Measurements from ENCODE around the gene KRT3. TPM values are rescaled to one million over a fixed set of nuclear protein-coding genes. Genes with fewer than 3 reads are reported as not detected.

The KRT3 gene
- polyA plus RNA-seq, 2 donors: 1.9 to 2.4 TPM

DNA sequence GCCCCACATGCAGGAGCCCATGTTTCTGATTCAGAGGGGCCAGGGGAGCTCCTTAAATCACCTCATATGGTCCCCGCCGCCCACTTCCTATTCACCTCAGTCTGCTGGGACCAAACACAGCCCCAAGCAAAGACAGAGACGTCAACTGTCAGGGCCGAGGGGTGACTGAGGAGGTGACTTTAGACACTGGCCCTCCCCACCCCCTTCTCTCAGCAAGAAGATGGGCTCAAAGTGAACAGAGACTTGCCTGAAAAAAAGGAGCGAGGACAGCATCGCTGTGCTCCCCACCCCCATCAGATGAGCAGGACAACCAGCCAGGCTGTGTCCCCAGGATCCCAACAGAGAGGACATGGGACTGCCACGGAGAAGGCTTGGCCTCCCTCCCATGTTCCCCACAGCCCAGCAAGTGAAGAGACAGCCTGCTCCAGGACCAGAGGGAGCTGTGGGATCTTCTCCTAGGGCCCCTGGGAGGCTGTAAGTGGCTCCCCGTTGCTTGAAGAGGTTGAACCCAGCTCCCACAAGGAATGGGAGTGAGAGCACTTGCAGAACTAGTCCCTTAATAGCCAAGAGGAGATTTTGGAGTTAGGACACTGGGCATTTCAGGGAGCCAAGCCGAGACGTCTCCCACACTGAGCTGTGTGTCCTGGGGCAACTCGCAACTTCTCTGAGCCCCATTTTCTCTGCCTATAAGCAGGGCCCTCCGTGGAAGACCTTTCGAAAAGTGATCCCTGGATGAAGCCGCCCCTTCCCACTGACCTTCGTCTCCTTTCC is 39.5 kb upstream of the KRT3 start:
- H3K27me3 ChIP-seq (ENCODE audit: control insufficient read depth in 1 of 2, insufficient read depth in 2 of 2, low read length in 2 of 2): no peaks in the 10 kb centered on the region
- 84 to 88% methylated on average over 15 of the region's 15 CpGs for WGBS, 2 donors
- H3K4me3 ChIP-seq (ENCODE audit: low read depth in 1 of 2, low read length in 2 of 2): no peak overlapping the region
- no peaks in the 10 kb centered on the region for H3K36me3 ChIP-seq (ENCODE audit: control insufficient read depth in 2 of 2, insufficient read depth in 2 of 2, low read length in 1 of 2)
- no peaks in the 10 kb centered on the region for H3K4me1 ChIP-seq (ENCODE audit: control insufficient read depth in 2 of 2, insufficient read depth in 2 of 2, low read length in 1 of 2)
- H3K27ac ChIP-seq (ENCODE audit: low read depth in 2 of 2, low read length in 1 of 2): no peak overlapping the region
- H3K9me3 ChIP-seq (ENCODE audit: control insufficient read depth in 2 of 2, insufficient read depth in 1 of 2, low read depth in 1 of 2, low read length in 1 of 2): no peaks in the 10 kb centered on the region

DNA sequence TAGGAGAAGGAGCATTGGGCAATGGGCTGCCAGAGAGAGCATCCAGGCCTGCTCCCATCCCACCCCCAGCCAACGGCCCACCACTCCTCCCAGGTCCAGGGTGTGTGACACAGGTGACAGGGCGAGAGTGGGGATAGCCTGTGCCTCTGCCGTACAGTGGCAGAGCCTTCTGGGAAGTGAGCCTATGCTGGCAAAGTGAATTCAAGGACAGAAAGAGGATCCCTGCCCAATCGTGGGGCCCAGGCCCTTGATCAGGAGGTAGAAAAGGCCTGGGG is 38.7 kb upstream of the KRT3 start:
- no peaks in the 10 kb centered on the region for H3K27me3 ChIP-seq (ENCODE audit: control insufficient read depth in 1 of 2, insufficient read depth in 2 of 2, low read length in 2 of 2)
- H3K4me3 ChIP-seq (ENCODE audit: low read depth in 1 of 2, low read length in 2 of 2): no peak overlapping the region
- H3K4me1 ChIP-seq (ENCODE audit: control insufficient read depth in 2 of 2, insufficient read depth in 2 of 2, low read length in 1 of 2): no peaks in the 10 kb centered on the region
- H3K9me3 ChIP-seq (ENCODE audit: control insufficient read depth in 2 of 2, insufficient read depth in 1 of 2, low read depth in 1 of 2, low read length in 1 of 2): no peaks in the 10 kb centered on the region
- H3K27ac ChIP-seq (ENCODE audit: low read depth in 2 of 2, low read length in 1 of 2): no peak overlapping the region
- WGBS, 2 donors: 66 to 69% methylated on average over 4 of the region's 4 CpGs
- H3K36me3 ChIP-seq (ENCODE audit: control insufficient read depth in 2 of 2, insufficient read depth in 2 of 2, low read length in 1 of 2): no peaks in the 10 kb centered on the region

DNA sequence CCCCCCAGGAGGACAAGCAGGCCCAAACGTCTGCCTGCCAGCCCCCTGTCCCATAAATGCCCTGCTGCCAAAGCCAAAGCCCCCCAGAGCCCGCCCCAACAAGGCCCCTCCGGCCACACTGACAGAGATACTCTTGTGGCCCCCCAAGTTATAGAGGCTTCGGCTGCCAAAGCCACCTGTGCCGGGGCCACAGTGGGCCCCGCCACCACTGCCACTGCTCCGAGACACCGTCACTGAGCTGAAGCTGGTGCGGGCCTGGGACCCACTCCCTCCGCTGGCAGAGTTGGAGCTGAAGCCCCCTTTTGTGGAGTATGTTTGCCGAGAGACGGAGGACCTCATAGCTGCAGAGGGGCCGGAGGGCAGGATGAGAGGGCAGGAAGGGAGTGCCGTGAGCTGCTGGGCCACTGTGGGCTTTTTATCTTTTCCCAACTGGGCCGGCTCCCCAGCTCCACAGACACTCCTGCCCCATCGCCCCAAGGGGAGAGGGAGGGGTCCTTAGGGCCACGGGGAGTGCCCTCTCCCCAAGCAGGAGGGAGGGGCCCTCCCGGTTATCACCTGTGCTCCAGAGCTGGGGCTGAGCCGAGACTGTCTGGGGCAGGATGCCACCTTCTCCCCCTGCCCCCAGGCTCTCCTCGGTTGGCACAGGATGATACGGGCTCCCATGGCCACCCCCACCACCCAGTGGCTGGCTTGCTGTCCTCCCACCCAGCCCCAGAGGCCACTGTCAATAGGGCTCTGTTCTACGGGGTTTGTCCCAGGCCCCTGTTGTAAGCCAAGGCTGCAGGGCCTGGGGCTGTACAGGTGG is 38.2 kb upstream of the KRT3 start, which contains the start of gene KRT79:
Gene KRT79, minus strand, starts transcription at position 390 of the 805 bp plus-strand sequence. Its CDS starts 51 bp downstream, at position 339.
- no peaks in the 10 kb centered on the region for H3K36me3 ChIP-seq (ENCODE audit: control insufficient read depth in 2 of 2, insufficient read depth in 2 of 2, low read length in 1 of 2)
- no peaks in the 10 kb centered on the region for H3K27me3 ChIP-seq (ENCODE audit: control insufficient read depth in 1 of 2, insufficient read depth in 2 of 2, low read length in 2 of 2)
- H3K4me1 ChIP-seq (ENCODE audit: control insufficient read depth in 2 of 2, insufficient read depth in 2 of 2, low read length in 1 of 2): no peaks in the 10 kb centered on the region
- H3K27ac ChIP-seq (ENCODE audit: low read depth in 2 of 2, low read length in 1 of 2): no peak within 1 kb of the TSS
- H3K9me3 ChIP-seq (ENCODE audit: control insufficient read depth in 2 of 2, insufficient read depth in 1 of 2, low read depth in 1 of 2, low read length in 1 of 2): no peaks in the 10 kb centered on the region
- H3K4me3 ChIP-seq (ENCODE audit: low read depth in 1 of 2, low read length in 2 of 2): no peak within 1 kb of the TSS
- 76 to 83% methylated on average over 22 of the region's 22 CpGs for WGBS, 2 donors

DNA sequence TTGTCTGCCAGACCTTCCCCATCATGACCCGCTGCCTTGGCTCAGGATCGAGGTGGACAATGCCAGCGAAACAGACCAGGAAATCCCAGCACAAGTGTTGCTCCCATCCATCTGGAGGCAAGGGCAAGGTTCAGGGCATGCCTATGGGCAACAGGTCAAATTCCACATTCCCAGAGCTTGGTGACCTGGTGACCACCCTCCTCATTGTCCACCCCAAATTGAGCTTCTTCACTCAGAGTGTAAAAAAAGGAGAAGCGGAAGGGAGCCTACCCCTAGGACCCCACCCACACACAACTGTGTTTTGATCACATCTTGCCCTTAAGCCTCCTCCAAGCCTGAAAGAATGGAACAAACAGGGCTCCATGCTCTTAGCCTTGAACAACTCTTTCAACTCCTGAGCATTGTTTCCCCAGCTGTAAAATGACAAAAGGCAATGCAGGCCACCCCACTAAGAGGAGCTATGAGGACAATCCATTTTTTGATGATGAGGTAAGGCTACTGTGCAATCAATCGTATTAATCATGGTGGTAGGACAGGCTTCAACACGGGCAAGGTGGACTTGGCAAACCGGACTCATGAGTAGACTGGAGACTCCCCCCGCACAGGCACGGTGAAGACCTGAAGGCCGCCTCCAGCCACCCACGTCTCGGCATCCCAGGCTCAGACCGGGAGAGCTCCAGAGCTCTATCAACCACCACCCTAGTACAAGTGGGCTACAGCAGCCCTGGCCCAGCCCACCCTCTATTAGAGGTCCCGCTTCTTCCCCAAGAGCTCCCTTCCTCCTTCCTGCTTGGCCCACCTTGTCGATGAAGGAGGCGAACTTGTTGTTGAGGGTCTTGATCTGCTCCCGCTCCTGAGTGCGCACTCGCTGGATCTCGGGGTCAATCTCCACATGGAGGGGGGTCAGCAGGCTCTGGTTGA is 37.3 kb upstream of the KRT3 start:
- Histone ChIP-seq H3K27ac (ENCODE audit: low read depth in 2 of 2, low read length in 1 of 2) (no peak overlapping the region), H3K4me1 (ENCODE audit: control insufficient read depth in 2 of 2, insufficient read depth in 2 of 2, low read length in 1 of 2) (no peaks in the 10 kb centered on the region), H3K9me3 (ENCODE audit: control insufficient read depth in 2 of 2, insufficient read depth in 1 of 2, low read depth in 1 of 2, low read length in 1 of 2) (no peaks in the 10 kb centered on the region), H3K4me3 (ENCODE audit: low read depth in 1 of 2, low read length in 2 of 2) (no peak overlapping the region), H3K36me3 (ENCODE audit: control insufficient read depth in 2 of 2, insufficient read depth in 2 of 2, low read length in 1 of 2) (no peaks in the 10 kb centered on the region), H3K27me3 (ENCODE audit: control insufficient read depth in 1 of 2, insufficient read depth in 2 of 2, low read length in 2 of 2) (no peaks in the 10 kb centered on the region)
- 88 to 92% methylated on average over 20 of the region's 20 CpGs for WGBS, 2 donors

DNA sequence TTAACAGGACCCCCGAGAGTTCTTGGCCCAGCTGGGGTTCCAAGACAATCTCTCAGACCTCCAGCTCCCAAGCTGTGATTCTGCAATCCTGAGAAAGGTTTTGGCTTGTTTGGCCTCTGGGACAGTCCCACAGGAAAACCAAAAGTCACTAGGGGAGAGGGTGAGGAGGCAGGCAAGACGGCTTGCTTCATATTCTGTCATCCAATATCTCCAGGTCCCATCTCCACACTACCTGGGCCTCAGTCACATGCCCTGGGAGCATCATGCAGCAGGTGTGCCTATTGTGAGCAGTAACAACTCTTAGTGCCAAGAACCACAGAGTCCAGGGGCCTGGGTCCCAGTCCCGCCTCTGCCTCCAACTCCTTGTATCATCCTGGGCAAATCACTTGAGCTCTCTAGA is 36.5 kb upstream of the KRT3 start:
- Histone ChIP-seq H3K4me3 (ENCODE audit: low read depth in 1 of 2, low read length in 2 of 2) (no peak overlapping the region), H3K27ac (ENCODE audit: low read depth in 2 of 2, low read length in 1 of 2) (no peak overlapping the region), H3K9me3 (ENCODE audit: control insufficient read depth in 2 of 2, insufficient read depth in 1 of 2, low read depth in 1 of 2, low read length in 1 of 2) (no peaks in the 10 kb centered on the region), H3K36me3 (ENCODE audit: control insufficient read depth in 2 of 2, insufficient read depth in 2 of 2, low read length in 1 of 2) (no peaks in the 10 kb centered on the region), H3K4me1 (ENCODE audit: control insufficient read depth in 2 of 2, insufficient read depth in 2 of 2, low read length in 1 of 2) (no peaks in the 10 kb centered on the region), H3K27me3 (ENCODE audit: control insufficient read depth in 1 of 2, insufficient read depth in 2 of 2, low read length in 2 of 2) (no peaks in the 10 kb centered on the region)
- WGBS, 2 donors: 79% methylated on average over 3 of the region's 3 CpGs

DNA sequence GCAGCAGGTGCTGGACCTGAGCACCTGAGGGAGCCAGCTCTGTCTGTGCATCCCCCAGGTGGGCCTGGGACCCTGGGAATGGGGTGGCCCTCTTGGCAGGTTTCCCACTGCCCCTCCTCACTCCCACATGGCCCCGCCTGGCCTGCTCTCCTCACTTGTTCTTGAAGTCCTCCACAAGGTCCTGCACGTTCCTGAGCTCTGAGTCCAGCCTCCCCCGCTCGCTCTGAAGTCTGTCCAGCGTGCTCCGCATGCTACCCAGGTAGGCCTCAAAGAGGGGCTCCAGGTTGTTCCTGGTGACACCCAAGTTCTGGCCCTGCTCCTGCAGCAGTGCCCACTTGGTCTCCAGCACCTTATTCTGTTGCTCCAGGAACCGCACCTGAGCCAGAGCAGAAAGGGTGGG is 35.3 kb upstream of the KRT3 start:
- H3K27ac ChIP-seq (ENCODE audit: low read depth in 2 of 2, low read length in 1 of 2): no peak overlapping the region
- no peaks in the 10 kb centered on the region for H3K9me3 ChIP-seq (ENCODE audit: control insufficient read depth in 2 of 2, insufficient read depth in 1 of 2, low read depth in 1 of 2, low read length in 1 of 2)
- WGBS, 2 donors: 87 to 91% methylated on average over 7 of the region's 7 CpGs
- no peak overlapping the region for H3K4me3 ChIP-seq (ENCODE audit: low read depth in 1 of 2, low read length in 2 of 2)
- H3K36me3 ChIP-seq (ENCODE audit: control insufficient read depth in 2 of 2, insufficient read depth in 2 of 2, low read length in 1 of 2): no peaks in the 10 kb centered on the region
- H3K27me3 ChIP-seq (ENCODE audit: control insufficient read depth in 1 of 2, insufficient read depth in 2 of 2, low read length in 2 of 2): no peaks in the 10 kb centered on the region
- no peaks in the 10 kb centered on the region for H3K4me1 ChIP-seq (ENCODE audit: control insufficient read depth in 2 of 2, insufficient read depth in 2 of 2, low read length in 1 of 2)

DNA sequence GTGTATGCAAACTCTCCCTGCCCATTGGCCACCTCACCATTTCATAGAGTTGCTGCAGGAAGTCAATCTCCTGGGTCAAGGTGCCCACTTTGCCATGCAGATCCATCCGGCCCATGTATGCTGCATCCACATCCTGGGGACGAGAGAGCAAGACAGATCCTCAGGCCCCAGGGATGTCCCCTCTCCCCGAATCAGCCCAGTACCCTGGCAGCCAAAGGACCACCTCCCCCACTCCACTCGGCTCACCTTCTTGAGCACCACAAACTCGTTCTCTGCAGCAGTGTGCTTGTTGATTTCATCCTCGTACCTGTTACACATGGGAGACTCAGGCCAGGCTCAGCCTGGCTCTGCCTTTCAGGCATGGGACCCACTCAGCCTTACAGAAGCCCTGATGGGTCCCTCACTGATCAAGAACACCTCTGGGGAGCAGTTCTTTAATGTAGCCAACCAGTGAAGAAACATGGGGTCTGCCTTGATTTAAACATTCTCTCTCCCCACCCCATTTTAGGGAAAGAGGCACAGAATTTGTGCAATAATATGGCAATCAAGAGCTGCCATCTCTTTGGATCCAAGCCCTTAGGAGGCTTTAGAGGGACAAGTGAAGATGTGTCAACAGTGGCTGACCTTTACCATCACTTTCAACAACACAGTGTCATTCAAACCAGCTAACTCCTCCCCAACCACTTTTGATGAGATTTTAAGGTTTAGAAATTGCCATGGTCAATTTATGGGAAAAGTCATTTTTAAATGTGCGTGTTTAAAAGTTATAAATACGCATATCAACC is 34.3 kb upstream of the KRT3 start:
- Histone ChIP-seq H3K36me3 (ENCODE audit: control insufficient read depth in 2 of 2, insufficient read depth in 2 of 2, low read length in 1 of 2) (no peaks in the 10 kb centered on the region), H3K27ac (ENCODE audit: low read depth in 2 of 2, low read length in 1 of 2) (no peak overlapping the region), H3K27me3 (ENCODE audit: control insufficient read depth in 1 of 2, insufficient read depth in 2 of 2, low read length in 2 of 2) (no peaks in the 10 kb centered on the region), H3K4me1 (ENCODE audit: control insufficient read depth in 2 of 2, insufficient read depth in 2 of 2, low read length in 1 of 2) (no peaks in the 10 kb centered on the region), H3K4me3 (ENCODE audit: low read depth in 1 of 2, low read length in 2 of 2) (no peak overlapping the region), H3K9me3 (ENCODE audit: control insufficient read depth in 2 of 2, insufficient read depth in 1 of 2, low read depth in 1 of 2, low read length in 1 of 2) (no peaks in the 10 kb centered on the region)
- WGBS, 2 donors: 77 to 86% methylated on average over 8 of the region's 8 CpGs

DNA sequence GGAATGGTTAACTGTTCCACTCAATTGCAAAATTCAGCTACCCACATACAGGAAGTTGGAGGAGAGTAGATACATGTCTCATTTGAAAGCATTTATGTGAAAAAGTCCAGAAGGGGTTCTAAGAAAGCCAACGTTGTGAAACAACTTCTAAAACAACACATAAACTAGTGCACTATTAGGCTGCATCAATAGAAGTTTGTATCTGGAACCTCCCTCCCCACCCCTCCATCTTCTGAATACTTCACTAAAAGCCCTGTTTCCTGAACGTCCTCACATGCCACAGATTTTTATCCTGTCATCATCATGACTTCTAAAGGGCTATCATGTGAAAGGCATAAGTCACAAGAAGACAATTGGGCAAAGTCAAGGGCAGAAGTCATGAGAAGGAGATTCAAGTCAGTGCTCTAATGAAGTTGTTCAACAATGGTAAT is 32.7 kb upstream of the KRT3 start:
- no peaks in the 10 kb centered on the region for H3K36me3 ChIP-seq (ENCODE audit: control insufficient read depth in 2 of 2, insufficient read depth in 2 of 2, low read length in 1 of 2)
- H3K27ac ChIP-seq (ENCODE audit: low read depth in 2 of 2, low read length in 1 of 2): no peak overlapping the region
- 33 to 43% methylated on average over 2 of the region's 2 CpGs for WGBS, 2 donors
- no peak overlapping the region for H3K4me3 ChIP-seq (ENCODE audit: low read depth in 1 of 2, low read length in 2 of 2)
- H3K4me1 ChIP-seq (ENCODE audit: control insufficient read depth in 2 of 2, insufficient read depth in 2 of 2, low read length in 1 of 2): no peaks in the 10 kb centered on the region
- H3K27me3 ChIP-seq (ENCODE audit: control insufficient read depth in 1 of 2, insufficient read depth in 2 of 2, low read length in 2 of 2): no peaks in the 10 kb centered on the region
- no peaks in the 10 kb centered on the region for H3K9me3 ChIP-seq (ENCODE audit: control insufficient read depth in 2 of 2, insufficient read depth in 1 of 2, low read depth in 1 of 2, low read length in 1 of 2)

DNA sequence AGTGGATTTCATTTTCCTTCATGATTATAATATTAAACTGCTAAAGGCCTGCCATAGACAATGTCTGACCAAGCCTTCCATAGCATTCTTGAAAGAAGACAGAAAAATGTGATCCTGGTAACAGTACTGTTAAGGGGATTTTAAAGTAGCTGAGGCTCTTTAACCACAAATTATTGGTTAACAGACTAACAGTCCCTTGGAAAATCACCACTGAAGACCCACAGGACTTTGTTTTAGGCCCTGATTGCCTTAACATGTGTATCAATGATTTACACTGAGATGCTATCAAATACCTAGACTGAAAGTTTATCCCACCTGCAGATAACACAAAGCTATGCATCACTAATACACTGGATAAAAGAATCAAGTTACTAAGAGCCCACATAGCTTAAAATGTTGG is 32.2 kb upstream of the KRT3 start:
- no peak overlapping the region for H3K27ac ChIP-seq (ENCODE audit: low read depth in 2 of 2, low read length in 1 of 2)
- H3K27me3 ChIP-seq (ENCODE audit: control insufficient read depth in 1 of 2, insufficient read depth in 2 of 2, low read length in 2 of 2): no peaks in the 10 kb centered on the region
- no peak overlapping the region for H3K4me3 ChIP-seq (ENCODE audit: low read depth in 1 of 2, low read length in 2 of 2)
- H3K4me1 ChIP-seq (ENCODE audit: control insufficient read depth in 2 of 2, insufficient read depth in 2 of 2, low read length in 1 of 2): no peaks in the 10 kb centered on the region
- H3K9me3 ChIP-seq (ENCODE audit: control insufficient read depth in 2 of 2, insufficient read depth in 1 of 2, low read depth in 1 of 2, low read length in 1 of 2): no peaks in the 10 kb centered on the region
- H3K36me3 ChIP-seq (ENCODE audit: control insufficient read depth in 2 of 2, insufficient read depth in 2 of 2, low read length in 1 of 2): no peaks in the 10 kb centered on the region
